ENCODE measurements around the gene AJAP1. TPM values are rescaled to one million over a fixed set of nuclear protein-coding genes. Genes with fewer than 3 reads are reported as not detected.
"Not testable (repeated sequence)": the region's sequence is repeated elsewhere in the genome, so short reads cannot be mapped to it uniquely, and the experiment has no call there.

Gene AJAP1
- total RNA-seq, result under 1 TPM; 0.05 to 0.46 TPM

- H3K36me3 Mint-ChIP-seq (ENCODE audit: insufficient read depth in 2 of 2), result no peaks in the 10 kb centered on the region
- H3K27ac Mint-ChIP-seq, result no peak within 1 kb of the TSS
- no peaks in the 10 kb centered on the region for H3K9me3 Mint-ChIP-seq
- peaks cover 30% of the 10 kb centered on the region for H3K27me3 Mint-ChIP-seq (ENCODE audit: low read depth)
- no peak for ATAC-seq (replicated peaks in 1 of 2)
- no peaks in the 10 kb centered on the region for H3K4me1 Mint-ChIP-seq (ENCODE audit: low read depth)
- peak in 1 of 2 donors; percentile 6 for DNase-seq
- peak within 1 kb of the TSS in 1 of 2 donors; percentile 49 for H3K4me3 Mint-ChIP-seq
Observed at GRCh38 chr1:4653796-4654725, at the start of gene AJAP1. Gene AJAP1, plus strand, starts transcription at chr1:4654609. Its CDS starts 817 bp downstream, at chr1:4655426.

- H3K4me1 Mint-ChIP-seq (ENCODE audit: low read depth), result no peaks in the 10 kb centered on the region
- H3K27ac Mint-ChIP-seq, result no peak overlapping the region
- ATAC-seq (replicated peaks in 1 of 2), result no peak
- H3K9me3 Mint-ChIP-seq, result no peaks in the 10 kb centered on the region
- H3K4me3 Mint-ChIP-seq, result no peak overlapping the region
- peaks cover 0 to 3% of the 10 kb centered on the region in 2 donors for H3K36me3 Mint-ChIP-seq (ENCODE audit: insufficient read depth in 2 of 2)
- no peak for DNase-seq
- peaks cover 56% of the 10 kb centered on the region for H3K27me3 Mint-ChIP-seq (ENCODE audit: low read depth)
Observed at GRCh38 chr1:4605158-4605557, 49.3 kb upstream of the AJAP1 start.

- H3K27ac Mint-ChIP-seq, result no peak overlapping the region
- H3K4me3 Mint-ChIP-seq, result no peak overlapping the region
- peaks cover 9% of the 10 kb centered on the region for H3K27me3 Mint-ChIP-seq (ENCODE audit: low read depth)
- ATAC-seq (replicated peaks in 1 of 2) (no peak), DNase-seq (no peak)
- peaks cover 4 to 5% of the 10 kb centered on the region in 2 donors for H3K9me3 Mint-ChIP-seq
- H3K36me3 Mint-ChIP-seq (ENCODE audit: insufficient read depth in 2 of 2), result peaks cover 4% of the 10 kb centered on the region in 2 donors
- H3K4me1 Mint-ChIP-seq (ENCODE audit: low read depth), result no peaks in the 10 kb centered on the region
Observed at GRCh38 chr1:4611563-4612341, 42.7 kb upstream of the AJAP1 start.

GRCh38 chr1:4612991-4613390 lies 41.4 kb upstream of the AJAP1 start:
- peaks cover 4% of the 10 kb centered on the region in 2 donors for H3K36me3 Mint-ChIP-seq (ENCODE audit: insufficient read depth in 2 of 2)
- no peak for ATAC-seq (replicated peaks in 1 of 2)
- no peak overlapping the region for H3K27ac Mint-ChIP-seq
- no peaks in the 10 kb centered on the region for H3K4me1 Mint-ChIP-seq (ENCODE audit: low read depth)
- no peak overlapping the region for H3K4me3 Mint-ChIP-seq
- peaks cover 2% of the 10 kb centered on the region for H3K27me3 Mint-ChIP-seq (ENCODE audit: low read depth)
- peaks cover 4 to 5% of the 10 kb centered on the region in 2 donors for H3K9me3 Mint-ChIP-seq
- no peak for DNase-seq

GRCh38 chr1:4613606-4614370 lies 40.6 kb upstream of the AJAP1 start:
- Mint-ChIP-seq H3K27me3 (ENCODE audit: low read depth) (no peaks in the 10 kb centered on the region), H3K4me1 (ENCODE audit: low read depth) (no peaks in the 10 kb centered on the region), H3K4me3 (no peak overlapping the region), H3K36me3 (ENCODE audit: insufficient read depth in 2 of 2) (peaks cover 4% of the 10 kb centered on the region in 2 donors), H3K9me3 (peaks cover 4 to 5% of the 10 kb centered on the region in 2 donors), H3K27ac (no peak overlapping the region)
- no peak for ATAC-seq (replicated peaks in 1 of 2)
- no peak for DNase-seq

GRCh38 chr1:4614371-4615137 lies 39.9 kb upstream of the AJAP1 start:
- no peak for DNase-seq
- H3K27ac Mint-ChIP-seq, result no peak overlapping the region
- H3K4me3 Mint-ChIP-seq, result no peak overlapping the region
- H3K9me3 Mint-ChIP-seq, result peaks cover 4 to 5% of the 10 kb centered on the region in 2 donors
- no peak for ATAC-seq (replicated peaks in 1 of 2)
- H3K27me3 Mint-ChIP-seq (ENCODE audit: low read depth), result no peaks in the 10 kb centered on the region
- peaks cover 2 to 4% of the 10 kb centered on the region in 2 donors for H3K36me3 Mint-ChIP-seq (ENCODE audit: insufficient read depth in 2 of 2)
- no peaks in the 10 kb centered on the region for H3K4me1 Mint-ChIP-seq (ENCODE audit: low read depth)

- ATAC-seq (replicated peaks in 1 of 2) (no peak), DNase-seq (no peak)
- no peak overlapping the region for H3K4me3 Mint-ChIP-seq
- H3K27me3 Mint-ChIP-seq (ENCODE audit: low read depth), result no peaks in the 10 kb centered on the region
- peaks cover 2 to 4% of the 10 kb centered on the region in 2 donors for H3K36me3 Mint-ChIP-seq (ENCODE audit: insufficient read depth in 2 of 2)
- no peaks in the 10 kb centered on the region for H3K4me1 Mint-ChIP-seq (ENCODE audit: low read depth)
- peaks cover 4 to 5% of the 10 kb centered on the region in 2 donors for H3K9me3 Mint-ChIP-seq
- no peak overlapping the region for H3K27ac Mint-ChIP-seq
Observed at GRCh38 chr1:4615138-4615470, 39.3 kb upstream of the AJAP1 start.

GRCh38 chr1:4615501-4615900 lies 38.9 kb upstream of the AJAP1 start:
- H3K9me3 Mint-ChIP-seq, result peaks cover 3 to 5% of the 10 kb centered on the region in 2 donors
- H3K36me3 Mint-ChIP-seq (ENCODE audit: insufficient read depth in 2 of 2), result peaks cover 2 to 3% of the 10 kb centered on the region in 2 donors
- ATAC-seq (replicated peaks in 1 of 2) (no peak), DNase-seq (no peak)
- no peak overlapping the region for H3K27ac Mint-ChIP-seq
- H3K4me1 Mint-ChIP-seq (ENCODE audit: low read depth), result no peaks in the 10 kb centered on the region
- no peak overlapping the region for H3K4me3 Mint-ChIP-seq
- no peaks in the 10 kb centered on the region for H3K27me3 Mint-ChIP-seq (ENCODE audit: low read depth)

GRCh38 chr1:4616831-4617465 lies 37.5 kb upstream of the AJAP1 start:
- H3K9me3 Mint-ChIP-seq, result no peaks in the 10 kb centered on the region
- no peaks in the 10 kb centered on the region for H3K27me3 Mint-ChIP-seq (ENCODE audit: low read depth)
- ATAC-seq (replicated peaks in 1 of 2) (no peak), DNase-seq (no peak)
- no peak overlapping the region for H3K4me3 Mint-ChIP-seq
- H3K36me3 Mint-ChIP-seq (ENCODE audit: insufficient read depth in 2 of 2), result no peaks in the 10 kb centered on the region
- H3K27ac Mint-ChIP-seq, result no peak overlapping the region
- no peaks in the 10 kb centered on the region for H3K4me1 Mint-ChIP-seq (ENCODE audit: low read depth)

- H3K4me1 Mint-ChIP-seq (ENCODE audit: low read depth), result no peaks in the 10 kb centered on the region
- no peaks in the 10 kb centered on the region for H3K9me3 Mint-ChIP-seq
- no peak for DNase-seq
- ATAC-seq (replicated peaks in 1 of 2), result no peak
- H3K4me3 Mint-ChIP-seq, result no peak overlapping the region
- H3K27ac Mint-ChIP-seq, result no peak overlapping the region
- no peaks in the 10 kb centered on the region for H3K36me3 Mint-ChIP-seq (ENCODE audit: insufficient read depth in 2 of 2)
- no peaks in the 10 kb centered on the region for H3K27me3 Mint-ChIP-seq (ENCODE audit: low read depth)
Observed at GRCh38 chr1:4617506-4617905, 36.9 kb upstream of the AJAP1 start.

GRCh38 chr1:4618827-4619226 lies 35.6 kb upstream of the AJAP1 start:
- ATAC-seq (replicated peaks in 1 of 2); H3K36me3 Mint-ChIP-seq (ENCODE audit: insufficient read depth in 2 of 2); H3K4me3 Mint-ChIP-seq: not testable (repeated sequence)

GRCh38 chr1:4621646-4622045 lies 32.8 kb upstream of the AJAP1 start:
- H3K4me1 Mint-ChIP-seq (ENCODE audit: low read depth), result no peaks in the 10 kb centered on the region
- H3K36me3 Mint-ChIP-seq (ENCODE audit: insufficient read depth in 2 of 2), result no peaks in the 10 kb centered on the region
- H3K4me3 Mint-ChIP-seq, result no peak overlapping the region
- ATAC-seq (replicated peaks in 1 of 2) (no peak), DNase-seq (no peak)
- H3K27ac Mint-ChIP-seq, result no peak overlapping the region
- H3K9me3 Mint-ChIP-seq, result no peaks in the 10 kb centered on the region
- H3K27me3 Mint-ChIP-seq (ENCODE audit: low read depth), result no peaks in the 10 kb centered on the region

More at GRCh38 chr1:4618827-4619226, 35.6 kb upstream of the AJAP1 start:
- not testable (repeated sequence) for DNase-seq; H3K9me3 Mint-ChIP-seq; H3K27me3 Mint-ChIP-seq (ENCODE audit: low read depth); H3K27ac Mint-ChIP-seq; H3K4me1 Mint-ChIP-seq (ENCODE audit: low read depth)

All from activated T-cell treated with anti-CD3 and anti-CD28 coated beads, Interleukin-2, amount 50 U/mL, for 72 hours (primary cell).